Measurements from ENCODE around the gene WIPF3.

Gene WIPF3

GRCh38 chr7:29919790-29920189 is 113.5 kb downstream of the WIPF3 start:
- DNase-seq: no peak

GRCh38 chr7:29920491-29920890 is 114.2 kb downstream of the WIPF3 start:
- DNase-seq: no peak

- peak; percentile 86 for DNase-seq
Observed at GRCh38 chr7:29921404-29922010, 115.2 kb downstream of the WIPF3 start.

GRCh38 chr7:29922921-29923700 is 116.8 kb downstream of the WIPF3 start:
- no peak for DNase-seq

GRCh38 chr7:29924006-29924405 is 117.7 kb downstream of the WIPF3 start:
- DNase-seq: no peak

GRCh38 chr7:29924684-29925083 is 118.4 kb downstream of the WIPF3 start:
- DNase-seq: no peak

- no peak for DNase-seq
Observed at GRCh38 chr7:29926216-29926615, 119.9 kb downstream of the WIPF3 start.

- no peak for DNase-seq
Observed at GRCh38 chr7:29926741-29927140, 120.4 kb downstream of the WIPF3 start.

GRCh38 chr7:29929018-29929807 is 122.9 kb downstream of the WIPF3 start:
- DNase-seq: no peak

- DNase-seq: no peak
Observed at GRCh38 chr7:29935111-29935510, 128.8 kb downstream of the WIPF3 start.

GRCh38 chr7:29937132-29937531 is 130.8 kb downstream of the WIPF3 start:
- no peak for DNase-seq

- DNase-seq: peak; percentile 26
Observed at GRCh38 chr7:29940199-29940598, 133.9 kb downstream of the WIPF3 start.

- no peak for DNase-seq
Observed at GRCh38 chr7:29945259-29945809, 139.0 kb downstream of the WIPF3 start.

GRCh38 chr7:29946428-29947186 is 140.3 kb downstream of the WIPF3 start:
- DNase-seq: peak; percentile 66

GRCh38 chr7:29948587-29948986 is 142.3 kb downstream of the WIPF3 start:
- DNase-seq: no peak

- peak; percentile 16 for DNase-seq
Observed at GRCh38 chr7:29950480-29950879, 144.2 kb downstream of the WIPF3 start.

GRCh38 chr7:29951206-29951605 is 144.9 kb downstream of the WIPF3 start:
- no peak for DNase-seq

- no peak for DNase-seq
Observed at GRCh38 chr7:29953726-29954347, 147.5 kb downstream of the WIPF3 start.

- no peak for DNase-seq
Observed at GRCh38 chr7:29955075-29955792, 148.9 kb downstream of the WIPF3 start.

GRCh38 chr7:29955799-29956486 is 149.6 kb downstream of the WIPF3 start:
- DNase-seq: no peak

- DNase-seq: no peak
Observed at GRCh38 chr7:29956487-29956836, 150.2 kb downstream of the WIPF3 start.
